Smooth muscle cell (in vitro differentiated cells): ENCODE data around the gene PLEKHG3. TPM values are rescaled to one million over a fixed set of nuclear protein-coding genes. Genes with fewer than 3 reads are reported as not detected.

Source experiments
- DNase-seq: peaks from one replicate; lab custom pipeline; 2025; ENCODE audit not compliant: unreplicated experiment; lab: John Stamatoyannopoulos, UW
- H2AFZ ChIP-seq: fragments of 200-600 bp; sonication (generic); 2 replicates; pipeline ENCODE4 v1.6.0; 2016; ENCODE audit warnings: antibody characterized with exemption, low read depth, mild to moderate bottlenecking
- H3F3A ChIP-seq: fragments of 200-600 bp; sonication (generic); 2 replicates; pipeline ENCODE4 v1.6.0; 2017; ENCODE audit warnings: antibody characterized with exemption, low read depth
- H3K27ac ChIP-seq: fragments of 200-600 bp; sonication (generic); 2 replicates; pipeline ENCODE4 v1.5.1; 2016; ENCODE audit warnings: low read depth, mild to moderate bottlenecking
- H3K27me3 ChIP-seq: fragments of 200-600 bp; sonication (generic); 2 replicates; pipeline ENCODE4 v1.6.1; 2016; ENCODE audit warnings: low read depth, mild to moderate bottlenecking
- H3K36me3 ChIP-seq: fragments of 200-600 bp; sonication (generic); 2 replicates; pipeline ENCODE4 v1.5.1; 2016; ENCODE audit warnings: low read depth
- H3K4me1 ChIP-seq: fragments of 200-600 bp; sonication (generic); 2 replicates; pipeline ENCODE4 v1.5.1; 2016; ENCODE audit warnings: low read depth
- H3K4me2 ChIP-seq: fragments of 200-600 bp; sonication (generic); 2 replicates; pipeline ENCODE4 v1.6.0; 2016; ENCODE audit warnings: mild to moderate bottlenecking
- H3K4me3 ChIP-seq: fragments of 200-600 bp; sonication (generic); 2 replicates; pipeline ENCODE4 v1.5.1; 2016; ENCODE audit warnings: mild to moderate bottlenecking
- H3K79me2 ChIP-seq: fragments of 200-600 bp; sonication (generic); 2 replicates; pipeline ENCODE4 v1.6.0; 2016; ENCODE audit warnings: low read depth, mild to moderate bottlenecking
- H3K9ac ChIP-seq: fragments of 200-600 bp; sonication (generic); 2 replicates; pipeline ENCODE4 v1.6.0; 2016; ENCODE audit warnings: low read depth
- H3K9me3 ChIP-seq: fragments of 200-600 bp; sonication (generic); replicated peaks from 2 replicates; pipeline ENCODE4 v1.5.1; 2016; ENCODE audit warnings: low read depth
- H4K20me1 ChIP-seq: fragments of 200-600 bp; sonication (generic); 2 replicates; pipeline ENCODE4 v1.6.0; 2016; ENCODE audit warnings: low read depth
- CTCF ChIP-seq: fragments of 200-600 bp; sonication (generic); IDR thresholded peaks from 2 replicates; pipeline ENCODE4 v1.5.1; 2017; ENCODE audit warnings: borderline replicate concordance, mild to moderate bottlenecking, antibody characterized with exemption; ENCODE audit not compliant: insufficient read depth, poor library complexity, severe bottlenecking
- WGBS: methylation state at CpG from one replicate; pipeline ENCODE4 v1.1.7; 2016; ENCODE audit warnings: low lambda C conversion rate; 5-methylcytosine and 5-hydroxymethylcytosine counted together
- polyA plus RNA-seq: library from polyadenylated mRNA; unstranded; fragments of >200 nt; fragmentation: Nextera tagmentation; extraction: Ambion mirVana; gene quantifications from 2 replicates; pipeline ENCODE4 v1.2.1, GENCODE V29; 2016
- total RNA-seq: library from RNA; depleted of rRNA; stranded (reverse); fragments of >200 nt; gene quantifications from 2 replicates; pipeline ENCODE4 v1.2.3, GENCODE V29; 2014

The PLEKHG3 gene
- total and polyA plus RNA-seq, 2 experiments from 2014 or later: 17.6 to 18.3 TPM

GRCh38 chr14:64715628-64716412 is 11.6 kb downstream of the PLEKHG3 start:
- H3K27ac ChIP-seq: peak overlapping the region; percentile 80
- H3K36me3 ChIP-seq: peaks cover 2% of the 10 kb centered on the region
- WGBS: 16% methylated on average over 21 of the region's 22 CpGs
- peak overlapping the region; percentile 64 for H2AFZ ChIP-seq
- DNase-seq: no peak
- H3F3A ChIP-seq: peaks cover 4% of the 10 kb centered on the region
- H3K9ac ChIP-seq: peak overlapping the region; percentile 52
- H3K79me2 ChIP-seq: peaks cover 94% of the 10 kb centered on the region
- H3K9me3 ChIP-seq: peaks cover 7% of the 10 kb centered on the region
- H3K4me3 ChIP-seq: peak overlapping the region; percentile 29
- peaks cover 31% of the 10 kb centered on the region for H3K4me1 ChIP-seq
- no peak for TF ChIP-seq CTCF
- peak overlapping the region; percentile 78 for H3K4me2 ChIP-seq
- H4K20me1 ChIP-seq: no peaks in the 10 kb centered on the region
- no peaks in the 10 kb centered on the region for H3K27me3 ChIP-seq

- no peak for TF ChIP-seq CTCF
- Histone ChIP-seq H3K36me3 (peaks cover 2% of the 10 kb centered on the region), H4K20me1 (no peaks in the 10 kb centered on the region), H3K27ac (peak overlapping the region; percentile 80), H3K9me3 (peaks cover 7% of the 10 kb centered on the region), H3K4me1 (peaks cover 35% of the 10 kb centered on the region), H3F3A (peaks cover 4% of the 10 kb centered on the region), H3K27me3 (no peaks in the 10 kb centered on the region), H3K79me2 (peaks cover 90% of the 10 kb centered on the region), H3K4me3 (no peak overlapping the region), H3K9ac (no peak overlapping the region), H3K4me2 (peak overlapping the region; percentile 76), H2AFZ (no peak overlapping the region)
- 48% methylated on average over 6 of the region's 6 CpGs for WGBS
- no peak for DNase-seq
Measured at GRCh38 chr14:64717870-64718269, 13.6 kb downstream of the PLEKHG3 start.

GRCh38 chr14:64718762-64719161 is 14.5 kb downstream of the PLEKHG3 start:
- H3K9me3 ChIP-seq: no peaks in the 10 kb centered on the region
- H3K27ac ChIP-seq: peak overlapping the region; percentile 80
- peaks cover 87% of the 10 kb centered on the region for H3K79me2 ChIP-seq
- no peak overlapping the region for H3K4me2 ChIP-seq
- H3K4me1 ChIP-seq: peaks cover 36% of the 10 kb centered on the region
- no peaks in the 10 kb centered on the region for H3K27me3 ChIP-seq
- H3K36me3 ChIP-seq: no peaks in the 10 kb centered on the region
- H3K4me3 ChIP-seq: no peak overlapping the region
- TF ChIP-seq CTCF: no peak
- H2AFZ ChIP-seq: no peak overlapping the region
- peaks cover 4% of the 10 kb centered on the region for H3F3A ChIP-seq
- no peaks in the 10 kb centered on the region for H4K20me1 ChIP-seq
- H3K9ac ChIP-seq: no peak overlapping the region
- WGBS: 68% methylated on average over 7 of the region's 7 CpGs
- DNase-seq: no peak

- Histone ChIP-seq H3K36me3 (no peaks in the 10 kb centered on the region), H4K20me1 (no peaks in the 10 kb centered on the region), H3K4me1 (peaks cover 45% of the 10 kb centered on the region), H2AFZ (no peak overlapping the region), H3K9ac (peak overlapping the region; percentile 61), H3F3A (peaks cover 4% of the 10 kb centered on the region), H3K9me3 (no peaks in the 10 kb centered on the region), H3K27me3 (no peaks in the 10 kb centered on the region), H3K4me3 (no peak overlapping the region), H3K79me2 (peaks cover 82% of the 10 kb centered on the region), H3K27ac (peak overlapping the region; percentile 80), H3K4me2 (peak overlapping the region; percentile 19)
- no peak for TF ChIP-seq CTCF
- WGBS: 91% methylated on average over 7 of the region's 7 CpGs
- no peak for DNase-seq
Measured at GRCh38 chr14:64719601-64720000, 15.4 kb downstream of the PLEKHG3 start.
